ENCODE data around the gene CHIC2. TPM values are rescaled to one million over a fixed set of nuclear protein-coding genes. Genes with fewer than 3 reads are reported as not detected.

CHIC2 gene
- total RNA-seq, 2 donors from 2014 or later = 6.9 to 18.9 TPM

DNA sequence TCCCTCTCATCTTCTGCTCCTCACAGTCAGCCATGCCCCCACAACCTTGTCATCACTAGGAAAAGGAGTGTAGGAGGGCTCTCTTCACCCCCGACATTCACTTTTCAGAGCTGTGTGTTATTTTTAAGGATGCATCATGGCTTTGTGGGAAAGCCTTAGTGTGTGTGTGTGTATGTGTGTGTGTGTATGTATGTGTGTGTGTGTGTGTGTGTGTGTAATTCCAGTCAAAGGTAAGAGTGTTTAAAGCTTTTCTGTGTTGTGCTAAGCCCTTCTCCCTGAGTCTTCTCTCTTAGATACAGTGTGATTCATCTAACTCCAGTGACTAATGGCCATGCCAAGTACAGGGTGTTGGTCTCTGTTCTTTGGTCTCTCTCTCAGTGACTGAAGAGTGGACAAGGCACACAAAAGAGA lies 76.6 kb downstream of the CHIC2 start:
- intact Hi-C loops (cut with DNase I) = no loop called here
- 94 to 100% methylated on average over 1 of the region's 1 CpG for WGBS, 2 donors
- ATAC-seq = no peak

DNA sequence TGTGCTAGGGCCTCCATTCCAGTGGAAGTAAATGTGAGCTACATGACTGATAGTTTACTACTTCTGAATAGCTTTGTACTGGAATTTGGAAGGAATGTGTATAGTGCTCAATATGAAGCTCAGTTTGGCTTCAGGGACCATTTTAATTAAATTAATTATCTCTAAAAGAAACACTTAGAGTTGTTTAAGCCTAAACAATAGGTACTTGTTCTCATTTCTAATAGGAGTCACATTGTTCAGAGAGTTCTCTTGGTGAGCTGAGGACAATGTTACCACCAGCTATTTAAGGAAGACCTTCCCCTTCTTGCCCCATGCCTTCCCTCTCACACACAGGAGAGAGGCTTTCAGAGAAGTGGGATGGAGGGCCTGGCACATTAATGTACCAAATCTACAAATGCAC lies 78.3 kb downstream of the CHIC2 start:
- Histone ChIP-seq H3K27ac (no peak overlapping the region), H3K27me3 (no peaks in the 10 kb centered on the region), H3K36me3 (replicated peaks in 1 of 2; ENCODE audit: insufficient read depth in 1 of 2, low read depth in 2 of 2) (no peaks in the 10 kb centered on the region), H3K4me3 (no peak overlapping the region), H3K4me1 (no peaks in the 10 kb centered on the region), H3K9me3 (no peaks in the 10 kb centered on the region)
- TF ChIP-seq, protein P1, sequence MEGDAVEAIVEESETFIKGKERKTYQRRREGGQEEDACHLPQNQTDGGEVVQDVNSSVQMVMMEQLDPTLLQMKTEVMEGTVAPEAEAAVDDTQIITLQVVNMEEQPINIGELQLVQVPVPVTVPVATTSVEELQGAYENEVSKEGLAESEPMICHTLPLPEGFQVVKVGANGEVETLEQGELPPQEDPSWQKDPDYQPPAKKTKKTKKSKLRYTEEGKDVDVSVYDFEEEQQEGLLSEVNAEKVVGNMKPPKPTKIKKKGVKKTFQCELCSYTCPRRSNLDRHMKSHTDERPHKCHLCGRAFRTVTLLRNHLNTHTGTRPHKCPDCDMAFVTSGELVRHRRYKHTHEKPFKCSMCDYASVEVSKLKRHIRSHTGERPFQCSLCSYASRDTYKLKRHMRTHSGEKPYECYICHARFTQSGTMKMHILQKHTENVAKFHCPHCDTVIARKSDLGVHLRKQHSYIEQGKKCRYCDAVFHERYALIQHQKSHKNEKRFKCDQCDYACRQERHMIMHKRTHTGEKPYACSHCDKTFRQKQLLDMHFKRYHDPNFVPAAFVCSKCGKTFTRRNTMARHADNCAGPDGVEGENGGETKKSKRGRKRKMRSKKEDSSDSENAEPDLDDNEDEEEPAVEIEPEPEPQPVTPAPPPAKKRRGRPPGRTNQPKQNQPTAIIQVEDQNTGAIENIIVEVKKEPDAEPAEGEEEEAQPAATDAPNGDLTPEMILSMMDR (IDR thresholded peaks at IDR 0.05) = no peak
- TF ChIP-seq POLR2A (IDR thresholded peaks at IDR 0.05) = no peak
- no peak for DNase-seq
- intact Hi-C loops (cut with DNase I) = no loop called here
- no peak for ATAC-seq

More for the DNA sequence above, 76.6 kb downstream of the CHIC2 start:
- H3K4me3 ChIP-seq = no peak overlapping the region
- DNase-seq = no peak
- H3K27me3 ChIP-seq = no peaks in the 10 kb centered on the region
- no peaks in the 10 kb centered on the region for H3K9me3 ChIP-seq
- no peaks in the 10 kb centered on the region for H3K36me3 ChIP-seq (replicated peaks in 1 of 2; ENCODE audit: insufficient read depth in 1 of 2, low read depth in 2 of 2)
- TF ChIP-seq, protein P1 (IDR thresholded peaks at IDR 0.05) = no peak
- TF ChIP-seq POLR2A (IDR thresholded peaks at IDR 0.05) = no peak
- H3K4me1 ChIP-seq = no peaks in the 10 kb centered on the region
- no peak overlapping the region for H3K27ac ChIP-seq

DNA sequence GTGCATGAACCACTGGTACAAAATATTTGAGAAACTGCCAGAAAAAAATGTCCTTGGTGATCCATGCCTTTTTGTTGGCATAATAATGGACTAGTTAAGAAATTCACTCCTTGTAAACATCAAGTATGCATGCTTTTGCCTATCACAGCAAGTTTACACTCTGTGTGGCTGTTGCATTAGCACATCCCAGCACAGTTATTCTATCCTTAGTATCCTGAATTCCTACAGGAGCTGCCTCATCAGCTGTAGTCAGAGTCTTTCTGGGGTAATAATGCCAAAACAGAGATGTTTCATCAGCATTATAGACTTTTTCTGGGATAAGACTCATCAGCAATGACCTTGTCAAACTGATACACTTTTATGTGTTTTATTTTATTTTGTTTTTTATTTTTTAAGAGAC lies 82.8 kb downstream of the CHIC2 start:
- ATAC-seq = no peak
- intact Hi-C loops (cut with DNase I) = no loop called here
- H3K4me1 ChIP-seq = no peaks in the 10 kb centered on the region
- H3K36me3 ChIP-seq (replicated peaks in 1 of 2; ENCODE audit: insufficient read depth in 1 of 2, low read depth in 2 of 2) = no peaks in the 10 kb centered on the region
- no peak for DNase-seq
- H3K4me3 ChIP-seq = no peak overlapping the region
- TF ChIP-seq POLR2A (IDR thresholded peaks at IDR 0.05) = no peak
- TF ChIP-seq, protein P1 (IDR thresholded peaks at IDR 0.05) = no peak
- H3K27me3 ChIP-seq = no peaks in the 10 kb centered on the region
- no peak overlapping the region for H3K27ac ChIP-seq
- H3K9me3 ChIP-seq = no peaks in the 10 kb centered on the region

DNA sequence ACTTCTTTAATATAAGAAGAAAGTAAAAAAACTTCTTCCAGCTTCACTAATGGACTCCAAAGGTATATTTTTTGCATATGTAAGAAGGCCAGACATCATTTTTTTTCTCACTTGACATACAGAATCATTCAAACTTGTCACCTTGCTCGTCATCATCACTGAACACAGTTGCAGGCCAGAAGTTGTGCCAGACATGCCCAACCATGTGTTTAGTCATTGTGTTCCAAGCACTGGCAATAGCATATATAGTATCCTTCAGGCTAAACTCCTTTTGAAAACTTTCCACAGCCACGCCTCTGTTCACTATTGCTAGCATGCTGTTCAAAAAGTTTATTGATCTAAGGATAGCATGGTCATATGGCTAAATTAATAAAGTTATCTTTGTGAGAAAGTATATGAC lies 83.3 kb downstream of the CHIC2 start:
- ATAC-seq (no peak), DNase-seq (no peak)

DNA sequence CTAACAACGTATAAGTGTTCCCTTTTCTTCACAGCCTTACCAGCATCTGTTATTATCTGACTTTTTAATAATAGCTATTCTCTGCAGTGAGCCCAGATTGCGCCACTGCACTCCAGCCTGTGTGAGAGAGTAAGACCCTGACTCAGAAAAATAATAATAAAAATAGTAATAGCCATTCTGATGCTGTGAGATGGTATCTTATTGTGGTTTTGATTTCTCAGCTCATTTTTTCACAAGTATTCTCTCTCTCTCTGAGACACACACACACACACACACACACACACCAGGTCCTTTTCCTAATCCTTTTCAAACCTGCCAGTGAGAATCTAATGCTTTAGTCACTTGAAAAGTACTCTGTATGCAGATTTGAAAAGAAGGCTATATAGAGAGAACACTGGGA lies 89.8 kb downstream of the CHIC2 start:
- no peak for ATAC-seq
- 89 to 98% methylated on average over 2 of the region's 2 CpGs for WGBS, 2 donors
- intact Hi-C loops (cut with DNase I) = no loop called here
- TF ChIP-seq, protein P1 (IDR thresholded peaks at IDR 0.05) = no peak
- no peak for TF ChIP-seq POLR2A (IDR thresholded peaks at IDR 0.05)
- H3K4me1 ChIP-seq = no peaks in the 10 kb centered on the region
- H3K4me3 ChIP-seq = no peak overlapping the region
- H3K27ac ChIP-seq = no peak overlapping the region
- no peaks in the 10 kb centered on the region for H3K36me3 ChIP-seq (replicated peaks in 1 of 2; ENCODE audit: insufficient read depth in 1 of 2, low read depth in 2 of 2)
- no peak for DNase-seq
- no peaks in the 10 kb centered on the region for H3K9me3 ChIP-seq
- H3K27me3 ChIP-seq = no peaks in the 10 kb centered on the region

More for the DNA sequence above, 83.3 kb downstream of the CHIC2 start:
- H3K4me3 ChIP-seq = no peak overlapping the region
- 89 to 96% methylated on average over 2 of the region's 2 CpGs for WGBS, 2 donors
- intact Hi-C loops (cut with DNase I) = no loop called here
- no peaks in the 10 kb centered on the region for H3K9me3 ChIP-seq
- H3K27ac ChIP-seq = no peak overlapping the region
- no peaks in the 10 kb centered on the region for H3K27me3 ChIP-seq
- TF ChIP-seq POLR2A (IDR thresholded peaks at IDR 0.05) = no peak
- TF ChIP-seq, protein P1 (IDR thresholded peaks at IDR 0.05) = no peak
- H3K4me1 ChIP-seq = no peaks in the 10 kb centered on the region
- no peaks in the 10 kb centered on the region for H3K36me3 ChIP-seq (replicated peaks in 1 of 2; ENCODE audit: insufficient read depth in 1 of 2, low read depth in 2 of 2)

Data from body of pancreas (tissue), 4 donors.